ENCODE measurements around the gene PRKAR2B. TPM values are rescaled to one million over a fixed set of nuclear protein-coding genes. Genes with fewer than 3 reads are reported as not detected.
A peak's percentile ranks its signal among the peaks of the same experiment; 100 is the strongest.

The PRKAR2B gene
- total and polyA plus RNA-seq, 2 of the 4 experiments (the other 2 are of a cell fraction) = 3.0 to 3.1 TPM

DNA sequence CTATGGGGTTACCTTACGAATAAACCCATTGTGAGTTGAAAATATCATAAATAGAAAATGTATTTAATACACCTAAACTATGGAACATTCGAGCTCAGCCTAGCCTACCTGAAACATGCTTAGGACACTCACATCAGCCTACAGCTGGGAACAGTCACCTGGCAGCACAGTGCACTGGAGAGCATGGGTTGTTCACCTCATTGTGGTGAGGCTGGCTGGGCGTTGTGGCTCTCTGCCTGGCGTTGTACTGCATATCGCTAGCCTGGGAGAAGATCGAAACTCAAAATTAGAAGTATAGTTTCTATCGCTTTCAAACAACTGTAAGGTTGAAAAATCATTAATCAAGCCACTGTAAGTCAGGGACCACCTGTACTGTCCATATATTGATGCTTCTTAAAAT is 107.0 kb downstream of the PRKAR2B start (continued):
- TF ChIP-seq, protein P1, sequence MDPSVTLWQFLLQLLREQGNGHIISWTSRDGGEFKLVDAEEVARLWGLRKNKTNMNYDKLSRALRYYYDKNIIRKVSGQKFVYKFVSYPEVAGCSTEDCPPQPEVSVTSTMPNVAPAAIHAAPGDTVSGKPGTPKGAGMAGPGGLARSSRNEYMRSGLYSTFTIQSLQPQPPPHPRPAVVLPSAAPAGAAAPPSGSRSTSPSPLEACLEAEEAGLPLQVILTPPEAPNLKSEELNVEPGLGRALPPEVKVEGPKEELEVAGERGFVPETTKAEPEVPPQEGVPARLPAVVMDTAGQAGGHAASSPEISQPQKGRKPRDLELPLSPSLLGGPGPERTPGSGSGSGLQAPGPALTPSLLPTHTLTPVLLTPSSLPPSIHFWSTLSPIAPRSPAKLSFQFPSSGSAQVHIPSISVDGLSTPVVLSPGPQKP (IDR thresholded peaks at IDR 0.05; ENCODE audit: borderline replicate concordance, low read depth, low read length) = no peak
- no peak for TF ChIP-seq MAZ (IDR thresholded peaks at IDR 0.05; ENCODE audit: borderline replicate concordance, low read depth, low read length)
- no peak for TF ChIP-seq FOS (IDR thresholded peaks at IDR 0.05; ENCODE audit: low read depth, low read length)
- no peak for TF ChIP-seq BHLHE40 (IDR thresholded peaks at IDR 0.05; ENCODE audit: low read depth, low read length)

DNA sequence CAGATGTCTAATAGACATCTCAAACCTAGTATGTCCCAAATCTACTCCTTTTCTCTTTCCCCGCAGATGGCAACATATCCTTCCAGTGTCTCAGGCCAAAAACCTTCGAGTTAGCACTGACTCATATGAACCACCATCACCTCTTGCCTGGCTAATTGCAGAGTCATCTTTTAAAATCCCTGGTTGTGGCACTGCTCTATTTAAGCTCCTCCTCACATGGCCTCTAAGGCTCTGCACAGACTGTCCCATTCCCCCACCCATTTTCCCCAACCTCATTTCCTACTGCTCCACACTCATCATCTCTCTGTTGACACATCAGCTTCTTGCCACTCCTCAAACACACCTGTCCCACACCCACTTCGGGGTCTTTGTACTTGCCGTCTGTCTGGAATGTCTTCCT is 107.5 kb downstream of the PRKAR2B start:
- Histone ChIP-seq H2BK5ac (ENCODE audit: low read depth, low read length, poor library complexity, severe bottlenecking) (no peak overlapping the region), H2BK15ac (ENCODE audit: low read depth, low read length) (no peak overlapping the region), H3K18ac (ENCODE audit: low read depth, low read length) (no peak overlapping the region), H3K4me1 (ENCODE audit: control insufficient read depth, insufficient read depth, low read length) (peaks cover 6% of the 10 kb centered on the region), H2AK5ac (ENCODE audit: low read depth, low read length) (no peak overlapping the region), H2AFZ (replicated peaks; ENCODE audit: low read length, poor library complexity) (peak overlapping the region; percentile 3), H3K79me1 (ENCODE audit: low read depth in 1 of 2, low read length in 2 of 2) (no peaks in the 10 kb centered on the region), H3K36me3 (ENCODE audit: control insufficient read depth, insufficient read depth, low read length) (no peaks in the 10 kb centered on the region), H3K4me2 (ENCODE audit: low read depth, low read length) (no peak overlapping the region), H4K8ac (ENCODE audit: low read depth in 2 of 2, low read length in 2 of 2) (no peak overlapping the region), H3K4ac (ENCODE audit: low read depth, low read length) (peak overlapping the region; percentile 25; the same call in 1 of the 2 replicates), H4K20me1 (ENCODE audit: insufficient read depth, low read length) (no peaks in the 10 kb centered on the region), H3K4me3 (ENCODE audit: insufficient read depth, low read depth, low read length) (no peak overlapping the region), H3K27me3 (ENCODE audit: control insufficient read depth, insufficient read depth, low read length) (no peaks in the 10 kb centered on the region), H4K5ac (ENCODE audit: low read depth, low read length) (no peak overlapping the region), H4K91ac (ENCODE audit: insufficient read depth, low read depth, low read length) (no peak overlapping the region), H3K9me3 (ENCODE audit: control insufficient read depth, insufficient read depth, low read length) (no peaks in the 10 kb centered on the region), H3K56ac (ENCODE audit: extremely low read depth, insufficient read depth, low read length) (no peak overlapping the region), H3K27ac (ENCODE audit: insufficient read depth, low read length) (no peak overlapping the region), H2AK9ac (replicated peaks; ENCODE audit: low read depth, low read length, poor library complexity) (no peak overlapping the region), H3K9ac (ENCODE audit: low read depth, low read length) (no peak overlapping the region), H3K23ac (ENCODE audit: low read depth, low read length) (no peak overlapping the region), H3K9me1 (ENCODE audit: insufficient read depth, low read length) (peaks cover 5% of the 10 kb centered on the region), H2BK20ac (ENCODE audit: low read depth, low read length) (no peak overlapping the region; the same call in 1 of the 2 replicates), H3K14ac (replicated peaks; ENCODE audit: low read depth, low read length) (peak overlapping the region; percentile 69; the same call in 1 of the 2 replicates), H2BK120ac (ENCODE audit: low read depth, low read length) (no peak overlapping the region)
- in situ Hi-C loops (cut with MboI; ENCODE audit: low sequenced_read_pairs) = loop anchor here (10.0 kb wide), 1 partner anchor 487 kb away; the partner anchor contains the start of gene CCDC71L
- CTCF ChIA-PET = interaction anchor here (2.2 kb wide), 1 partner anchor 205 kb away, joined by 12 read pairs; no protein-coding TSS in a partner anchor
- POLR2A ChIA-PET (ENCODE audit: unreplicated experiment) = no interaction called here
- DNase-seq = peak; percentile 74
- WGBS, 2 experiments (ENCODE audit: extremely low coverage in 2 of 2, insufficient read length in 1 of 2) = 14% methylated on average over 2 of the region's 4 CpGs; no CpG with 5 or more reads in 1 of the 2 experiments
- ATAC-seq (ENCODE audit: low read depth) = peak; percentile 63
- dilution Hi-C loops (cut with HindIII; ENCODE audit: low sequenced_read_pairs, unreplicated experiment) = loop anchor here (10.0 kb wide), 1 partner anchor 207 kb away; no protein-coding TSS in a partner anchor
- intact Hi-C loops (cut with micrococcal nuclease) = loop anchor here (5.0 kb wide), 1 partner anchor 975 kb away; no protein-coding TSS in a partner anchor
- BruUV-seq (replicated peaks) = no TSS peak
- TF ChIP-seq BHLHE40 (IDR thresholded peaks at IDR 0.05; ENCODE audit: low read depth, low read length) (no peak), FOS (IDR thresholded peaks at IDR 0.05; ENCODE audit: low read depth, low read length) (no peak), CEBPB (IDR thresholded peaks at IDR 0.05; ENCODE audit: low read depth, low read length) (no peak), MAZ (IDR thresholded peaks at IDR 0.05; ENCODE audit: borderline replicate concordance, low read depth, low read length) (no peak), MAFK (IDR thresholded peaks at IDR 0.05; ENCODE audit: low read depth, low read length) (0 out of 2 replicates have a peak, but pooled peaks have one; percentile 45), SMC3 (IDR thresholded peaks at IDR 0.05; ENCODE audit: low read depth, low read length) (peak; percentile 13; the same call in 1 of the 2 replicates), MXI1 (IDR thresholded peaks at IDR 0.05; ENCODE audit: borderline replicate concordance, low read depth, low read length) (no peak), RAD21 (IDR thresholded peaks at IDR 0.05; ENCODE audit: low read length) (peak; percentile 25), NFE2L2 (IDR thresholded peaks at IDR 0.05; ENCODE audit: low read depth, low read length) (peak; percentile 55)
- TF ChIP-seq, protein P2, sequence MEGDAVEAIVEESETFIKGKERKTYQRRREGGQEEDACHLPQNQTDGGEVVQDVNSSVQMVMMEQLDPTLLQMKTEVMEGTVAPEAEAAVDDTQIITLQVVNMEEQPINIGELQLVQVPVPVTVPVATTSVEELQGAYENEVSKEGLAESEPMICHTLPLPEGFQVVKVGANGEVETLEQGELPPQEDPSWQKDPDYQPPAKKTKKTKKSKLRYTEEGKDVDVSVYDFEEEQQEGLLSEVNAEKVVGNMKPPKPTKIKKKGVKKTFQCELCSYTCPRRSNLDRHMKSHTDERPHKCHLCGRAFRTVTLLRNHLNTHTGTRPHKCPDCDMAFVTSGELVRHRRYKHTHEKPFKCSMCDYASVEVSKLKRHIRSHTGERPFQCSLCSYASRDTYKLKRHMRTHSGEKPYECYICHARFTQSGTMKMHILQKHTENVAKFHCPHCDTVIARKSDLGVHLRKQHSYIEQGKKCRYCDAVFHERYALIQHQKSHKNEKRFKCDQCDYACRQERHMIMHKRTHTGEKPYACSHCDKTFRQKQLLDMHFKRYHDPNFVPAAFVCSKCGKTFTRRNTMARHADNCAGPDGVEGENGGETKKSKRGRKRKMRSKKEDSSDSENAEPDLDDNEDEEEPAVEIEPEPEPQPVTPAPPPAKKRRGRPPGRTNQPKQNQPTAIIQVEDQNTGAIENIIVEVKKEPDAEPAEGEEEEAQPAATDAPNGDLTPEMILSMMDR (conservative IDR thresholded peaks at IDR 0.05; ENCODE audit: low read depth, low read length) = no peak

All from IMR-90 (cell line).